Stimulated activated naive CD8-positive, alpha-beta T cell treated with anti-CD3 and anti-CD28 coated beads, Interleukin-15, Interleukin-2, amounts not matched to agents 100 ng/mL and 50 ng/mL, for 24 hours (primary cell): ENCODE data around the gene PSPC1.
A peak's percentile ranks its signal among the peaks of the same experiment; 100 is the strongest.

Experiments used
- H3K27ac Mint-ChIP-seq: one replicate; pipeline ENCODE4 v1.8.0; 2021; ENCODE audit warnings: mild to moderate bottlenecking, mixed read lengths
- H3K27me3 Mint-ChIP-seq: one replicate; pipeline ENCODE4 v1.8.0; 2021; ENCODE audit warnings: mixed read lengths
- H3K36me3 Mint-ChIP-seq: one replicate; pipeline ENCODE4 v1.8.0; 2021; ENCODE audit warnings: low read depth, mixed read lengths
- H3K4me1 Mint-ChIP-seq: one replicate; pipeline ENCODE4 v1.8.0; 2021; ENCODE audit warnings: low read depth, mixed read lengths
- H3K4me3 Mint-ChIP-seq: one replicate; pipeline ENCODE4 v1.8.0; 2021; ENCODE audit warnings: mild to moderate bottlenecking, mixed read lengths
- H3K9me3 Mint-ChIP-seq: one replicate; pipeline ENCODE4 v1.8.0; 2021; ENCODE audit warnings: mixed read lengths

The PSPC1 gene

DNA sequence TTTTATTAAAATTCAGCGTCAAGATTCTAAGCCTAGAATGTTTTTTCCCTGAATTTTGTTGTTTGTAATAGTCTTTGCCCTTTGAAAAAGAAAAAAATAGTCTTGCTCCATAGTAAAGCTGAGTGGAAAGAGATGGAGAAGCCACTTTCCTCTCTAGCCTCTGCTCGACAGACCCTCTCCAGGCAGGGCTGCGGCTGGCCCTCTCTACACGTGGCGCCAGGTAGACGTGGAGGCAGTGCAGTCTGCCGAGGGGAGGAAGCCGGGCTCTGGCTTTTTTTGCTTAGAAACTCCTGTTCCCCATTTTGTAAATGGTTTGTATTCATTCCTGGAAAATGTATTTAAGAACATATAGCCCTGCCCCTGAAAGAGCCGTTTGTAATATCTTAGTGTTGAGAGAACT, 114.0 kb downstream of the PSPC1 start:
- Mint-ChIP-seq H3K4me3 (no peak overlapping the region), H3K27ac (no peak overlapping the region), H3K36me3 (peaks cover 81% of the 10 kb centered on the region), H3K4me1 (peaks cover 4% of the 10 kb centered on the region), H3K27me3 (no peaks in the 10 kb centered on the region), H3K9me3 (no peaks in the 10 kb centered on the region)

- H3K27ac Mint-ChIP-seq: peak overlapping the region; percentile 8
Observed at GRCh38 chr13:19665427-19665859, 117.3 kb downstream of the PSPC1 start.

DNA sequence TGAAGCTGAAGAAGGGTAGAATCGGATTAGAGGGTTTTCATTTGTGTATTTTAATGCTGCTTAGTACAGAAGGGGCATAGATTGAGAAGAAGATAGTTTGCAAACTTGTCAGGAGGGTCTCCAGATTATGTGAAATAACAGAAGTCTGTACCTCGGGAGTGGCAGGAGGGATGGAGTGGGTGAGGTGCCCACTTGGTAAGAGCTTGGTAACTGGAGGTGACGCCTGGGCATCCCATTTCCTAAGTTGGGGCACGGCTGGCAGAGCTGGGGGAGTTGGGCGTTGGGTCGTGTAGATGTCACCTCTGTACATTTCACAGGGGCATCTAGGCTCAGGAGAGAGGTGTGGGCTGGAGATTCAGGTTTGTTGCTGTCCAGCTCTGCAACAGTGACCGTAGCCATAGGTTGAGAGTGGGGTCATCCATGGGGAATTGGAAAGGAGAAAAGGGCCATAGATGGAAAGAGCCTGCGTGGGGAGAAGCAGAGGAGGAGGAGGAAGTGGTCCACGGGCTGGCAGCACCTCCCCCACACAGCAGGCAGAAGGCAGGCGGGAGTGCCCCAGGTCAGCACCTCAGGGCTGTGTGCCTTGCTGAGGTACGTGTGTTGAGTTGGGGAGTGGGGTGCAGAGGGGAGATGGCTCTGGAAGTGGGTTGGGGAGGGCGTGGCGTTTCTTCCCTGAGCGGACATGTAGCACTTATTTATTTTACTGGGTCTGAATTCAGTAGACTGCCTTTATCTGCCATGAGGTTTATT, 118.1 kb downstream of the PSPC1 start:
- Mint-ChIP-seq H3K27me3 (no peaks in the 10 kb centered on the region), H3K9me3 (no peaks in the 10 kb centered on the region), H3K4me3 (no peak overlapping the region), H3K4me1 (no peaks in the 10 kb centered on the region), H3K36me3 (peaks cover 70% of the 10 kb centered on the region), H3K27ac (peak overlapping the region; percentile 69)

More at GRCh38 chr13:19665427-19665859, 117.3 kb downstream of the PSPC1 start:
- no peaks in the 10 kb centered on the region for H3K27me3 Mint-ChIP-seq
- H3K4me1 Mint-ChIP-seq: peaks cover 4% of the 10 kb centered on the region
- H3K4me3 Mint-ChIP-seq: no peak overlapping the region
- no peaks in the 10 kb centered on the region for H3K9me3 Mint-ChIP-seq
- H3K36me3 Mint-ChIP-seq: peaks cover 74% of the 10 kb centered on the region

DNA sequence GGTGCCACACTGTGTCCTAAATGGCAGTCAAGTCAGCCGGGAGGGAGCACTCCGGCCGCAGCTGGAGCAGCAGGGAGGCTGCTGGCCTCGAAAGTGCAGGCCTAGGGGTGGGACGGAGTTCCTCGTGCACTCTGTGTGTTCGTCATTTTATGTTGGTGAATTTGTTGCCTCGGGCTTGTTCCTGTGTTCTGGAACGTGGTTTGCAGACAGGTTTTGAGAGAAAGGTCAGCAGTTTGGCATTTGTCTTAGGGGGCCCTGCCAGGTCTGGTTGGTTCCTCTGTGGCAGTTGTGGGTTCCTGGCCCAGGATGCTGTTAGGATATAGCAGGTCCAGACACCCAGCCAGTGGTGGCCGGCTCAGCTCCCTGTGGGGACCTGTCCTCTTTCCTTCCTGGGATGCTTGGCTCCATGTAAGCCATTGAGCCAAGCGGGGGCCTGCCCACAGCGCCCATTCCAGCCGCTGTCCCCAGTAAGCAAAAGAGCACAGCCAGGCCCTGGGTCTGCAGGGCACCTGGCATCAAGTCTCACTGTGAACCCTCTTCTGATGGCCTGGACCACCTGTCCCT, 119.2 kb downstream of the PSPC1 start:
- Mint-ChIP-seq H3K36me3 (peaks cover 71% of the 10 kb centered on the region), H3K4me3 (no peak overlapping the region), H3K27ac (no peak overlapping the region), H3K4me1 (no peaks in the 10 kb centered on the region), H3K27me3 (no peaks in the 10 kb centered on the region), H3K9me3 (peaks cover 3% of the 10 kb centered on the region)

- no peaks in the 10 kb centered on the region for H3K27me3 Mint-ChIP-seq
- peaks cover 3% of the 10 kb centered on the region for H3K9me3 Mint-ChIP-seq
- no peaks in the 10 kb centered on the region for H3K4me1 Mint-ChIP-seq
- no peak overlapping the region for H3K27ac Mint-ChIP-seq
- H3K4me3 Mint-ChIP-seq: no peak overlapping the region
- peaks cover 63% of the 10 kb centered on the region for H3K36me3 Mint-ChIP-seq
Observed at GRCh38 chr13:19661561-19661960, 121.2 kb downstream of the PSPC1 start.

DNA sequence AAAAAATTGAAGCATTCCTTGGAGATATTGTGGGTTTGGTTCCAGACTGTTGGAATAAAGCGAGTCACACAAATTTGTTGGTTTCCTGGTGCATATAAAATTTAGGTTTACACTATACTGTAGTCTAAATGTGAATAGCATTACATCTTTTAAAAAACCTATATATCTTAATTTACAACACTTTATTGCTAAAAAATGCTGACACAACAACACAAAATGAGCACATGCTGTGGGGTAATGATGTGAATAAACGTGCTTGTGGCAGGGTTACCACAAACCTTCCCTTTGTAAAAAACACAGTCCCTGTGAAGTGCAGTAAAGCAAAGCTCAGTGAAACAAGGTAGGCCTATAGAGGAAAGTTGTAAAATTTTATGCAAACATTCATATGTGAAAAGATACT, 121.6 kb downstream of the PSPC1 start:
- Mint-ChIP-seq H3K4me3 (no peak overlapping the region), H3K9me3 (peaks cover 3% of the 10 kb centered on the region), H3K36me3 (peaks cover 59% of the 10 kb centered on the region), H3K27me3 (no peaks in the 10 kb centered on the region), H3K4me1 (no peaks in the 10 kb centered on the region), H3K27ac (no peak overlapping the region)

GRCh38 chr13:19658831-19659230, 123.9 kb downstream of the PSPC1 start:
- no peak overlapping the region for H3K4me3 Mint-ChIP-seq

DNA sequence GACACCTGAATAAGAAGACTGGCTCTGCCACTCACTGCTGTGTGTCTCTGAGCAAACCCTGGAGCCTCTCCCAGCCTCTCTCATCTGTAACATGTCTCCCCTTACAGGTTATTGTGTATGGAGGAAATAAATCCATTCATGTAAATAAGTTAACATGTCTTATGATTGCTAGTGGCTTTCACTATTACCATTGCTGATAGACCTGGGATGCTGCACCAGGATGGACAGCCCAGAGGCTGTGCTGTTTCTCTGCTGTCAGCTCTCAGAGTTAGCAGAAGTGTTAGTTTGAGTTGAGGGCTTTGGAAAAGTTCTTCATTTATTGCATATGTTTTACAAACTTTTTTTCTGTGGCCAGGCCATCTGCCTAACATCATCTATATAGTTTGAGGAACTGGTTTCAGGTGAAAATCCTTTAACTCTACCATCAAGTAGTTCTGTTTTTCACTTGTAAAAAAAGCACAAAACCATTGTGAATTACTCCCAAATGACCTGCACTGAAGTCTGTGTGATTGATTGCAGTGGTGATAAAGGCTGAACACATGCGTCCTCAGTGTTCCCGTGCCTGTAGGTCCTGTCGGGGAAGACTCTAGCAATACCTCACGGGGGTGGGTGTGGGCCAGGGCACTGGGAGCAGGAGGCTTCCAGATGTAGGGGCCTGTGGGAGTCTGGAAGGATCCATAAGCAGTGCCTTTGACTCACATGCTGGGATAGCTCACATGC, 124.7 kb downstream of the PSPC1 start:
- Mint-ChIP-seq H3K36me3 (peaks cover 57% of the 10 kb centered on the region), H3K27ac (no peak overlapping the region), H3K9me3 (peaks cover 3% of the 10 kb centered on the region), H3K27me3 (no peaks in the 10 kb centered on the region), H3K4me1 (no peaks in the 10 kb centered on the region), H3K4me3 (no peak overlapping the region)

More at GRCh38 chr13:19658831-19659230, 123.9 kb downstream of the PSPC1 start:
- H3K9me3 Mint-ChIP-seq: peaks cover 3% of the 10 kb centered on the region
- H3K27ac Mint-ChIP-seq: no peak overlapping the region
- H3K4me1 Mint-ChIP-seq: no peaks in the 10 kb centered on the region
- peaks cover 55% of the 10 kb centered on the region for H3K36me3 Mint-ChIP-seq
- no peaks in the 10 kb centered on the region for H3K27me3 Mint-ChIP-seq
